Stimulated activated CD4-positive, alpha-beta T cell treated with anti-CD3 and anti-CD28 coated beads, Interleukin-15, amount 100 ng/mL, for 48 hours (primary cell): ENCODE results near the gene RRM1.
"Not testable (repeated sequence)": the region's sequence is repeated elsewhere in the genome, so short reads cannot be mapped to it uniquely, and the experiment has no call there.

ENCODE experiments used
- DNase-seq, 2 donors: peaks; one replicate each; pipeline ENCODE4 v3.0.0-alpha.2; 2020; ENCODE audit warnings: low read depth in 2 of 2

RRM1 gene

GRCh38 chr11:4083198-4083597, 11.4 kb upstream of the RRM1 start:
- DNase-seq = no peak

GRCh38 chr11:4084406-4085125, 10.0 kb upstream of the RRM1 start:
- DNase-seq = no peak

GRCh38 chr11:4085575-4085974, 9.0 kb upstream of the RRM1 start:
- no peak for DNase-seq

- DNase-seq = no peak
These were observed 7.8 kb upstream of the RRM1 start for GRCh38 chr11:4086575-4087353.

GRCh38 chr11:4087551-4087950, 7.0 kb upstream of the RRM1 start:
- DNase-seq = no peak

- DNase-seq = no peak
These were observed 4.3 kb upstream of the RRM1 start for GRCh38 chr11:4090258-4090657.

GRCh38 chr11:4092026-4092425, 2.6 kb upstream of the RRM1 start:
- DNase-seq = no peak

GRCh38 chr11:4093519-4094347, 866 bp upstream of the RRM1 start:
- DNase-seq = no peak

- no peak for DNase-seq
These were observed 1.1 kb downstream of the RRM1 start for GRCh38 chr11:4095509-4096230.

GRCh38 chr11:4098026-4098621, 3.5 kb downstream of the RRM1 start:
- DNase-seq = no peak

GRCh38 chr11:4102711-4103110, 8.1 kb downstream of the RRM1 start:
- DNase-seq = no peak

- DNase-seq = no peak
These were observed 8.7 kb downstream of the RRM1 start for GRCh38 chr11:4103269-4103668.

- DNase-seq = no peak
These were observed 11.3 kb downstream of the RRM1 start for GRCh38 chr11:4105916-4106315.

- DNase-seq = no peak
These were observed 17.2 kb downstream of the RRM1 start for GRCh38 chr11:4111834-4112233.

GRCh38 chr11:4115128-4115527, 20.5 kb downstream of the RRM1 start:
- DNase-seq = no peak

GRCh38 chr11:4118107-4118506, 23.5 kb downstream of the RRM1 start:
- DNase-seq = no peak

- no peak for DNase-seq
These were observed 28.6 kb downstream of the RRM1 start for GRCh38 chr11:4123218-4123617.

- no peak for DNase-seq
These were observed 30.5 kb downstream of the RRM1 start for GRCh38 chr11:4125141-4125540.

GRCh38 chr11:4127357-4127756, 32.8 kb downstream of the RRM1 start:
- DNase-seq = no peak

- not testable (repeated sequence) for DNase-seq
These were observed 35.6 kb downstream of the RRM1 start for GRCh38 chr11:4130219-4130618.

- DNase-seq = no peak
These were observed 40.2 kb downstream of the RRM1 start for GRCh38 chr11:4134806-4135205.
